ENCODE results near the gene NOXO1.
"Not testable (repeated sequence)": the region's sequence is repeated elsewhere in the genome, so short reads cannot be mapped to it uniquely, and the experiment has no call there.

Gene NOXO1

DNA sequence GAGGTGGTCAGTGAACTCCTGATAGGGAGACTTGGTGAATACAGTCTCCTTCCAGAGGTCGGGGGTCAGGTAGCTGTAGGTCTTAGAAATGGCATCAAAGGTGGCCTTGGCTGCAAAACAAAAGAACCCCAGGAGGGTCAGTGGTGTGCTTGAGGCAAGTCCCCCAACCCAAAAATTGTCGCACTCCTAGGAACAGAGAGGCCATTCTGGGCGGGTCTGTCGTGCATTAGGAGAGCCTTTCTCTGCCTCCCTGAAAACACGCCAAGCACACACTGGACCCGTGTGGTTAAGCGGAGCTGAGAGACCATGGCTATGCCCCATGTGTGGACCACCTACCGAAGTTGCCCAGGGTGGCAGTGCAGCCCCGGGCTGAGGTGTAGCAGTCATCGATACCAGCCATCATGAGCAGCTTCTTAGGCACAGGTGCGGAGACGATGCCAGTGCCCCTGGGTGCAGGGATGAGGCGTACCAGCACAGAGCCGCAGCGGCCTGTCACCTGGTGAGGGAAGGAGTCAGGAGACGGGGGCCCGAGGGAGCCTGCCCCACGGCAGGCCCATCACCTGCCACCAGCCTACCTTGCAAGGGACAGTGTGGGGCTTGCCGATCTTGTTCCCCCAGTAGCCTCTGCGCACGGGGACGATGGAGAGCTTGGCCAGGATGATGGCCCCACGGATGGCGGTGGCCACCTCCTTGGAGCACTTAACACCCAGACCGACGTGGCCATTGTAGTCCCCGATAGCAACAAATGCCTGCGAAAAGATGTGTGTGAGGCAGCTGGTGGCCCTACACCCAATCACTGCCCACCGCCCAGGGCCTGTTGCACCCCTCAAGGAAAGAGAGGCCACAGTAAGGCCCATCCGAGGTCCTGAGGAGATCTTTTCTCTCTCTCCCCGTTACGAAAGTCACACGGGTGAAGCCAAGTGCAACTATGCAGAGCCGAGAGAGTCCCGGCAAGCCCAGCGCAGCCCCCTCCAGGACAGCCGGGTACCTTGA is 18.8 kb downstream of the NOXO1 start:
- DNase-seq (ENCODE audit: low spot score), result not testable (repeated sequence)

- no peak for DNase-seq (ENCODE audit: low spot score)
These were observed 19.6 kb downstream of the NOXO1 start for GRCh38 chr16:1961651-1962067.

DNA sequence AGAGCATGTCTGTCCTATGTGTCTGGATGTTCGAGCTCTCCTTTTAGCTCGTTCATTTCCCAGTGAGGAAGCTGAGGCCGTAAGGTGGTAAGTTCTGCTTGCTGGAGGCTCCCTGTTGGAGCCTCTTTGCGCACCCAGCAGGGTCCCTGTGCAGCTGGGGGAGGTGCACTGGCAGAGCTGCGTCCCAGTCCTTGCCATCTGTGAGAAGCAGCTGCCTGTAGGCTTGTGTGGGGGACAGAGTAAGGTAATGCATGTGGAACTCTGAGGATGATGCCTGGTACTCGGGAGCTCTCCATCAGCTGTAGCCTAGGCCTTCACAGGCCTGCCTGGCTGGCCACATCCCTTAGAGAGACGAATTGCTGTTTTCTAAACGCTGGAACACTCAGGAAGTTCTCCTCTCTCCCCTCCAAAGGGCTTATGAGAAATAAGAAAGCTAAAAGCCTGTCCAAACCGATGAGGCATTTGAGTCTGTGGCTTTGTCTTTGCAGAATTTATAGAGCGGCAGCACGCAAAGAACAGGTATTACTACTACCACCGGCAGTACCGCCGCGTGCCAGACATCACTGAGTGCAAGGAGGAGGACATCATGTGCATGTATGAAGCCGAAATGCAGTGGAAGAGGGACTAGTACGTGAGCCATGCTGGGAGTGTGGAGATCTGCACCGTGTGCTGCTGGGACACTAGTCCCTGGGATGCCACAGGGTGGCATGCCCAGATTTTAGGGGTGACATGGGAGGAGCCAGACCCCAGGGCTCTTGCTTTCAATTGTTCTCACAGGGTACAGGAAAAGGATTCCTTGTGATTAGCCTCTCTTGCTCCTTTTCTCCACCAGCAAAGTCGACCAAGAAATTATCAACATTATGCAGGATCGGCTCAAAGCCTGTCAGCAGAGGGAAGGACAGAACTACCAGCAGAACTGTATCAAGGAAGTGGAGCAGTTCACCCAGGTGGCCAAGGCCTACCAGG is 20.3 kb downstream of the NOXO1 start:
- no peak for DNase-seq (ENCODE audit: low spot score)

GRCh38 chr16:1959269-1960039 is 21.8 kb downstream of the NOXO1 start, which contains the start of gene NDUFB10:
Gene NDUFB10 (plus strand): TSS chr16:1959538. CDS start chr16:1959625, 87 bp downstream.
- peak; percentile 86 for DNase-seq (ENCODE audit: low spot score)

DNA sequence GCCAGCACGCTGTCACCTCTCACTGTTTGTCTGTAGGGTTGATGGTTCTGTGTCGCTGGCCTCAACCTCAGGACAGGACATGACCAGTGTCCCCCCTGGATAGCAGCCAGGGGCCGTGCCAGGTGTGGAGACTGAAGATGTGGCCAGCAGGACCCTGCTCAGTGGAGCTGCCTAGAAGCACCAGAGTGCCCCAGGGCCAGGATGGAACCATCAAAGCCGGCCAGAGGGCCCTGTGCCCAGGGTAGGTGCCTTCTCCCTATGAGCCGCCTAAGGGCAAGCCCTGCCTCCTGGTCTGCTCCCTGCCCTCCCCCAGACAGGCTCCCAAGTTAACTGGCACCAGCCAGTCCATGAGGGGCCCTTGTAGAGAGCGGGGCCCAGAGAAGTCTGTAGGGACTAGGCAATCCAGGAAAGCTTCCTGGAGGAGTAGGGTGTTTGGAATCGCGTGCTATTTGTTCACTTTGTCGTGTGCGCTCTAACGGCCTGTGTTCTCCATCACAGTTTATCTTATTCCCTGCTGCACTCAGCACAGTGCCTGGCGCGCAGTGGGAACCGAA is 22.5 kb downstream of the NOXO1 start:
- DNase-seq (ENCODE audit: low spot score), result no peak

- DNase-seq (ENCODE audit: low spot score), result not testable (repeated sequence)
These were observed 23.2 kb downstream of the NOXO1 start for GRCh38 chr16:1958143-1958491.

- DNase-seq (ENCODE audit: low spot score), result not testable (repeated sequence)
These were observed 23.7 kb downstream of the NOXO1 start for GRCh38 chr16:1957434-1958142.

GRCh38 chr16:1953734-1954133 is 27.5 kb downstream of the NOXO1 start:
- DNase-seq (ENCODE audit: low spot score), result no peak

DNA sequence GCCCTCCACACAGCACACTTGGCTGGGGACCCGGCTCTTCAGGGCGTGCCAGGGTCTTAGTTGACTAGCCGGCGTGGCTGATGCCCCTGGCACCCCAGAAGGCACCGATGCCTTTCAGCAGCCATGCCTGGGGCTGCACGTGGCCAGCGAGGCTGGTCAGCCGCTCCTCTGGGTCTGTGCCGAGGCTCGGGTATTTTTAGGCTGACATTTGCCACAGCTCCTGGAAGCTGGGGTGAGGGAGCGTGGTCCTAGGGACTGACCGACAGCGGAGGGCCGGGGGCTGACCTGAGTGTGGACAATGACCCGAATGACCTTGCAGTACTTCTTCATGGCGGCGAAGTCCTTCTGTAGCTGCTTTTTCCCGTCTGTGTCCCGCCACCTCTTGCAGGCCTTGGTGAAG is 30.7 kb downstream of the NOXO1 start:
- DNase-seq (ENCODE audit: low spot score), result no peak

DNA sequence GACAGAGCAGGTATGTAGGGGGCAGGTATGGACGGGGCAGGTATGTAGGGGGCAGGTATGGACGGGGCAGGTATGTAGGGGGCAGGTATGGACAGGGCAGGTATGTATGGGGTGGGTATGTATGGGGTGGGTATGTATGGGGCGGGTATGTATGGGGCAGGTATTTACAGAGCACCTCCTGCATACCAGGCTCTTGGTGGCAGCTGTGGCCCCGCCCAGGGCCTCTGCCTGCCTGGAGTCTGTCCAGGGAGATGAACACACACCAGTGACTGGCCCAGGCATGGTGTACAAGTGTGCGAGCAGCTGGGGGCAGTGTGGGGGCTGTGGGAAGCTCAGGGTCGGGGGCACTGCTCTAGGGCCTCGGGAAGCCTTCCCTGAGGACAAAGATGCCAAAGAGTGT is 31.2 kb downstream of the NOXO1 start:
- DNase-seq (ENCODE audit: low spot score), result no peak

DNA sequence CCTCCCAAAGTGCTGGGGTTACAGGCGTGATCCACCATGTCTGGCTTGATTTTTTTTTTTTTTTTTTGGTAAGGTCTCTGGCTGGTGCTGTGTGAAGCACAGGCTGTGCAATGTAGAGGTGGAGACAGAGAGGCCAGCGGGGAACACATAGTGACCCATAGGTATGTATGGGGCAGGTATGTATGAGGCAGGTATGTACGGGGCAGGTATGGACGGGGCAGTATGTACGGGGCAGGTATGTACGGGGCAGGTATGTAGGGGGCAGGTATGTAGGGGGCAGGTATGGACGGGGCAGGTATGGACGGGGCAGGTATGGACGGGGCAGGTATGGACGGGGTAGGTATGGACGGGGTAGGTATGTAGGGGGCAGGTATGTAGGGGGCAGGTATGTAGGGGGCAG is 31.8 kb downstream of the NOXO1 start:
- no peak for DNase-seq (ENCODE audit: low spot score)

GRCh38 chr16:1947369-1947670 is 33.9 kb downstream of the NOXO1 start:
- DNase-seq (ENCODE audit: low spot score), result no peak

DNA sequence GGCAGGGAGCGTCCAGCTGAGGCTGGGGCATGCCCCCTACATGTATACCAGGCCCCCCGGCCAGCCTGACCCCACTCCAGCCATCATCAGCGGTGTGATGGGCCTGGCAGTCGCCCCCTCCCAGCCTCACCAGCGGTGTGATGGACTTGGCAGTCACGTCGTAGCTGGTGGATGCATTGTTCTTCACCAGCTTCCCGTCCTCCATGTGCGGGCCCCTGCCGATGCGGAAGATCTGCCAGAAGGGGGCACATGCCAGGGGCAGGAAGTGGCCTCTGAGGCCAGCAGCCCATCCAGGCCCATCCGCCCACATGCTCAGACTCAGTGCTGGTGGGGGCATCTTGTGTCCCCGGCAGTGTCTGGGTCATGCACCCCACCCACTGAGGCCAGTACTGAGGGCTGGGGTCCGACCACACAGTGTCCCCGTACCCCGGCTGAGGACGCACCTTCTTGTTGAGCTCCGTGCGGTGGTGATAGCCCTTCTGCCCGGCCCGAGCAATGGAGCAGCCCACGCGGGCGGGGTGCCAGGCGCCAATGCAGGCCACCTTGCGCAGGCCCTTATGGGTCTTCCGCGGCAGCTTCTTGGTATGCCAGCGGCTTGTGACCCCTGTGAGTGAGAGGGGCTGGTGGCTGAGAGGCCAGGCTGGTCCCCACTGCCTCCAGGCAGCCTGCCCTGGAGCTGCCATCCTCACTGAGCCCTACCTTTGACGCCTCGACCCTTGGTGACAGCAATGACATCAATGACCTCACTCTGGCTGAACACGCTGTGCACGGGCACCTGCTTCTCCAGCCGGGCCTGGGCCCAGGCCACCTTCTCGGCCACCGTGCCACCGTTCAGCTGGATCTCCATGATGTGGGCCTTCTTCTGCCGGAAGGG is 34.5 kb downstream of the NOXO1 start:
- no peak for DNase-seq (ENCODE audit: low spot score)

DNA sequence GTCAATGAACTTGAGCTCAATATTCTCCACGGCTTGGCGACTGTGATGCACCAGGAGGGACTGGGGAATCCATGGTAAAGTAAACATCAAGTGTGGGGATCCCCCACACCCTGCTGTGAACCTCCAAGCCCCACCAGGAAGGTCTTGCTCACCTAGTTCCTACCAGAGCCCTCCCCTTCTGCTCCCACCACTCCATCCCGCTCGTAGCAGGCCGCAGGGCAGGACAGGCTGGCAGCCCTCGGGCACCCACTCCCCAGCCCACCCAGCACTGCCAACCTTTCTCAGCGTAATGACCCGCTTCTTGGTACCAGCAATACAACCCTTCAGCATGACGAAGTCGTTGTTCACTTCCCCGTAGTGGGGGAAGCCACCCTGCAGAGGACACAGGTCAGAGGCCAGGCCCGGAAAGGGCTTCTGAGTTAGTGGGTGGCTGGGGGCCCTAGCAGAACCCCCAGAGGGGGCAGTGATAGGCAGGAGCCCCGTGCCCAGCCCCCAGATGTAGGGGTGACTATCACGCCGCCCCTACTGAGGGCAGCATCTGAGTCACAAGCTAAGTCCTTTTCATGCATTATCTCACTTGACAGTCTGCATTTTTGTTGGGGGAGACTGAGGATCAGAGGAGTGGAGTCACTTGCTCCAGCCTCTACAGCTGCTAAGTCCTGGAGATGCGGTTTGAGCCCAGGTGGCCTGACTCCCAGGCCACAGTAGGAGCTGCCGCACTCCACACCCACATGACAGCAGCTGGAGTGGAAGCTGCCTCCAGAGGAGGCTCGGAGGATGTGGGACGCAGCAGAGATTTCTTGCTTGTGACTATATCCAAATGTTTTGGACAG is 35.5 kb downstream of the NOXO1 start:
- no peak for DNase-seq (ENCODE audit: low spot score)

DNA sequence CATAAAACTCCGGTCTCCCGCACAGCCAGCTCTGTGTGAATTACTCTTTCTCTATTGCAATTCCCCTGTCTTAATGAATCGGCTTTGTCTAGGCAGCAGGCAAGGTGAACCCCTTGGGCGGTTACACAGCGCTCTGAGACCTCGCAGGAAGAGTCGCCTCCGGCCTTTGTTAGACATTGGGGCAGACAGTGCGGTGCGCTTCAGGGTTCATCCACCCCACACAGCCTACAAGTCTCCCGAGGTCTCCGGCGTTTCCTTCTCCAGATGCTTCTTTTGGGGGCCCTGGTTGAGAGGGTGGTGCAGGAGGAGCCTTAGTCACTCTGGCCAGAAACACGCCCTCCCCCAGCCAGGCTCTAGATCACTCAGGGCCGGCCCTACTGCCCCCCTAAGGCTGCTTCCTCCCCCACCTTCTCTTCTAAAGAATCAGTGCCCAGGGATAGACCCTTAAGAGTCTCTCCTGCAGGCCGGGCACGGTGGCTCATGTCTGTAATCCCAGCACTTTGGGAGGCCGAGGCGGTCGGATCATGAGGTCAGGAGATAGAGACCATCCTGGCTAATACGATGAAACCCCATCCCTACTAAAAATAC is 36.6 kb downstream of the NOXO1 start:
- DNase-seq (ENCODE audit: low spot score), result no peak

- peak; percentile 99 for DNase-seq (ENCODE audit: low spot score)
These were observed 38.2 kb downstream of the NOXO1 start, which contains the start of gene MSRB1 for GRCh38 chr16:1942810-1943726. Gene MSRB1 (minus strand): TSS chr16:1943199. CDS start chr16:1943156, 43 bp downstream.

- no peak for DNase-seq (ENCODE audit: low spot score)
These were observed 39.0 kb downstream of the NOXO1 start for GRCh38 chr16:1942047-1942809.
